ENCODE results near the gene PPIL1. TPM values are rescaled to one million over a fixed set of nuclear protein-coding genes. Genes with fewer than 3 reads are reported as not detected.
A peak's percentile ranks its signal among the peaks of the same experiment; 100 is the strongest.

PPIL1 gene
- total and polyA plus RNA-seq, 2 of the 13 experiments (the other 11 are each of a cell fraction or from before 2014, with no cell fraction given): 74.2 to 144 TPM

GRCh38 chr6:36840432-36841403, 33.9 kb downstream of the PPIL1 start (continued):
- TF ChIP-seq ZNF407 (CRISPR knock-in tag; IDR thresholded peaks at IDR 0.05; ENCODE audit: not compliant biosample characterization) (no peak), HHEX (CRISPR knock-in tag; IDR thresholded peaks at IDR 0.05) (no peak), PAX8 (CRISPR knock-in tag; IDR thresholded peaks at IDR 0.05; ENCODE audit: borderline replicate concordance) (no peak), ZFP90 (CRISPR knock-in tag; IDR thresholded peaks at IDR 0.05; ENCODE audit: borderline replicate concordance) (peak; percentile 71), IKZF4 (CRISPR knock-in tag; IDR thresholded peaks at IDR 0.05; ENCODE audit: borderline replicate concordance, low read depth, not compliant biosample characterization) (no peak), MIXL1 (CRISPR knock-in tag; IDR thresholded peaks at IDR 0.05) (no peak), MATR3 (CRISPR knock-in tag; IDR thresholded peaks at IDR 0.05) (no peak), ZNF616 (CRISPR knock-in tag; IDR thresholded peaks at IDR 0.05; ENCODE audit: low read depth) (no peak), RFX1 (IDR thresholded peaks at IDR 0.05) (no peak), PPARG (CRISPR knock-in tag; conservative IDR thresholded peaks at IDR 0.05) (no peak), CAMTA2 (CRISPR knock-in tag; IDR thresholded peaks at IDR 0.05; ENCODE audit: borderline replicate concordance) (0 out of 2 replicates have a peak, but pooled peaks have one; percentile 40), GTF3A (CRISPR knock-in tag; conservative IDR thresholded peaks at IDR 0.05) (no peak), SAP130 (CRISPR knock-in tag; IDR thresholded peaks at IDR 0.05; ENCODE audit: low read depth) (peak; percentile 67), RBM22 (optimal IDR thresholded peaks at IDR 0.05; ENCODE audit: low read length) (no peak)
- TF ChIP-seq, protein P1, sequence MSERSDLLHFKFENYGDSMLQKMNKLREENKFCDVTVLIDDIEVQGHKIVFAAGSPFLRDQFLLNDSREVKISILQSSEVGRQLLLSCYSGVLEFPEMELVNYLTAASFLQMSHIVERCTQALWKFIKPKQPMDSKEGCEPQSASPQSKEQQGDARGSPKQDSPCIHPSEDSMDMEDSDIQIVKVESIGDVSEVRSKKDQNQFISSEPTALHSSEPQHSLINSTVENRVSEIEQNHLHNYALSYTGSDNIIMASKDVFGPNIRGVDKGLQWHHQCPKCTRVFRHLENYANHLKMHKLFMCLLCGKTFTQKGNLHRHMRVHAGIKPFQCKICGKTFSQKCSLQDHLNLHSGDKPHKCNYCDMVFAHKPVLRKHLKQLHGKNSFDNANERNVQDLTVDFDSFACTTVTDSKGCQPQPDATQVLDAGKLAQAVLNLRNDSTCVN (CRISPR knock-in tag; IDR thresholded peaks at IDR 0.05; ENCODE audit: borderline replicate concordance): no peak
- TF ChIP-seq, protein P2, sequence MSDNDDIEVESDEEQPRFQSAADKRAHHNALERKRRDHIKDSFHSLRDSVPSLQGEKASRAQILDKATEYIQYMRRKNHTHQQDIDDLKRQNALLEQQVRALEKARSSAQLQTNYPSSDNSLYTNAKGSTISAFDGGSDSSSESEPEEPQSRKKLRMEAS (IDR thresholded peaks at IDR 0.05): peak; percentile 29; the same call in 1 of the 2 replicates
- TF ChIP-seq, protein P3, sequence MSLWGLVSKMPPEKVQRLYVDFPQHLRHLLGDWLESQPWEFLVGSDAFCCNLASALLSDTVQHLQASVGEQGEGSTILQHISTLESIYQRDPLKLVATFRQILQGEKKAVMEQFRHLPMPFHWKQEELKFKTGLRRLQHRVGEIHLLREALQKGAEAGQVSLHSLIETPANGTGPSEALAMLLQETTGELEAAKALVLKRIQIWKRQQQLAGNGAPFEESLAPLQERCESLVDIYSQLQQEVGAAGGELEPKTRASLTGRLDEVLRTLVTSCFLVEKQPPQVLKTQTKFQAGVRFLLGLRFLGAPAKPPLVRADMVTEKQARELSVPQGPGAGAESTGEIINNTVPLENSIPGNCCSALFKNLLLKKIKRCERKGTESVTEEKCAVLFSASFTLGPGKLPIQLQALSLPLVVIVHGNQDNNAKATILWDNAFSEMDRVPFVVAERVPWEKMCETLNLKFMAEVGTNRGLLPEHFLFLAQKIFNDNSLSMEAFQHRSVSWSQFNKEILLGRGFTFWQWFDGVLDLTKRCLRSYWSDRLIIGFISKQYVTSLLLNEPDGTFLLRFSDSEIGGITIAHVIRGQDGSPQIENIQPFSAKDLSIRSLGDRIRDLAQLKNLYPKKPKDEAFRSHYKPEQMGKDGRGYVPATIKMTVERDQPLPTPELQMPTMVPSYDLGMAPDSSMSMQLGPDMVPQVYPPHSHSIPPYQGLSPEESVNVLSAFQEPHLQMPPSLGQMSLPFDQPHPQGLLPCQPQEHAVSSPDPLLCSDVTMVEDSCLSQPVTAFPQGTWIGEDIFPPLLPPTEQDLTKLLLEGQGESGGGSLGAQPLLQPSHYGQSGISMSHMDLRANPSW (CRISPR knock-in tag; IDR thresholded peaks at IDR 0.05; ENCODE audit: borderline replicate concordance): no peak

Data from HepG2 (cell line).